ENCODE data around the gene RSU1.

RSU1 gene

DNA sequence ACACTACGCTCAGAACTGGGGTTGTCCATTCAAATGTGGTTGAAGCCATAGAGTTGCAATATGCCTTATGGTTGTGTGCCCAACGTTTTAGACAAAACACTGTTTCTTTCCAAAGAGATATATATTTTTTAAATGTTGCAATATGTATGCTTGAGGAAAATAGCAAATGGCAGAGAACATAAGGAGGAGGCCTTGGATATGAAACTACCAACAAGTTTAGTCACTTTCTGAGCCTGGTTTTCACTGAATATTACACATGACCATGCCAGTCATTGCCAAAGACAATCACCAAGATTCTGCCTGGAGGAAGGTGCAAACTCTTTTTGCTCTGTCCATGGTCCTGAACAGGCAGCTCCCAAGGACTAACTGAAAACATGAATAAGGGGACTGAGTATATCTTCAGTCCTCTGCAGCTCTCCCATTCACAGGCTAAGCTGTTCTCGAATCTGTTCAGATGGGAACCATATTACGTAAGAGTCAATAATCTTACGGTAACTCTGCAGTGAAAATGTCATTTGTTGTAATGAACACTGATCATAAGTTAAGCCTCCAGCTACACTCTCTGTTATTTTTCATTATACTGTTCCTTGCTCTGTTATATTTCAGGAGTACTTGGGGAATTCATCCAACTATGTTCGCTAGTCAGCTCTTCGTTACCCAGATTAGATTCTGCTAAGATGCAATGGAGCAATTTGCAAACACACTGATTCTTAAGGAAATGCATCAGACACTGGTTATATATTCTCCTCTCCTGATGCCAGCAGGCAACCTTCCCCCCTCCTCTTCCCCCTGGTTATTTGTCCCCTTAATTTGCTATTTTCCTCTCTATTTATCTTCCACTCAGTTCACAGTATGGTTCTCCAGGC lies 204.9 kb downstream of the RSU1 start:
- POLR2A ChIA-PET: no interaction called here
- CTCF ChIA-PET: no interaction called here
- peak; percentile 39 for DNase-seq (ENCODE audit: extremely low spot score)
- TF ChIP-seq, protein P1, sequence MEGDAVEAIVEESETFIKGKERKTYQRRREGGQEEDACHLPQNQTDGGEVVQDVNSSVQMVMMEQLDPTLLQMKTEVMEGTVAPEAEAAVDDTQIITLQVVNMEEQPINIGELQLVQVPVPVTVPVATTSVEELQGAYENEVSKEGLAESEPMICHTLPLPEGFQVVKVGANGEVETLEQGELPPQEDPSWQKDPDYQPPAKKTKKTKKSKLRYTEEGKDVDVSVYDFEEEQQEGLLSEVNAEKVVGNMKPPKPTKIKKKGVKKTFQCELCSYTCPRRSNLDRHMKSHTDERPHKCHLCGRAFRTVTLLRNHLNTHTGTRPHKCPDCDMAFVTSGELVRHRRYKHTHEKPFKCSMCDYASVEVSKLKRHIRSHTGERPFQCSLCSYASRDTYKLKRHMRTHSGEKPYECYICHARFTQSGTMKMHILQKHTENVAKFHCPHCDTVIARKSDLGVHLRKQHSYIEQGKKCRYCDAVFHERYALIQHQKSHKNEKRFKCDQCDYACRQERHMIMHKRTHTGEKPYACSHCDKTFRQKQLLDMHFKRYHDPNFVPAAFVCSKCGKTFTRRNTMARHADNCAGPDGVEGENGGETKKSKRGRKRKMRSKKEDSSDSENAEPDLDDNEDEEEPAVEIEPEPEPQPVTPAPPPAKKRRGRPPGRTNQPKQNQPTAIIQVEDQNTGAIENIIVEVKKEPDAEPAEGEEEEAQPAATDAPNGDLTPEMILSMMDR (IDR thresholded peaks at IDR 0.05; ENCODE audit: control extremely low read depth, extremely low read depth, low read depth, missing control alignments): no peak

DNA sequence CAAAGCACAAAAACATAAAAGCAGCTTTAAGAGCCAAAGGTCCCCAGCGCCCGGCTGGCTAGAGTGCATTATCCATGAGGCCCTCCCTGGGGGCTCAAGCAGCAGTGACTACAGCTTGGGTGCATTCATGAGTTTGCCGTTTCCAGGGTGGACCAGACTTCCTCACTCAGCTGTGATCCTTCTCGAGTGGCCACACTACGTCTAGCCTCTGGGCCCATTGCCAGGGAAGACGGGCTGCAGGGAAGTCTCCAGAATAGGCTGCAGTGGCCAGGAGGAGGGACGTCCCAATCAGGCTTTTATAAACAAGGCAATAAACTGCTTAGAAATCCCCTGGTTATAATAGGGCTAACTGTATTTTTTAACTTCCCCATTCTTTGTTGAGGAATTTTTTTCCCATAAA lies 206.2 kb downstream of the RSU1 start:
- ChIA-PET CTCF (no interaction called here), POLR2A (no interaction called here)
- no peak for DNase-seq (ENCODE audit: extremely low spot score)
- TF ChIP-seq, protein P1 (IDR thresholded peaks at IDR 0.05; ENCODE audit: control extremely low read depth, extremely low read depth, low read depth, missing control alignments): no peak

DNA sequence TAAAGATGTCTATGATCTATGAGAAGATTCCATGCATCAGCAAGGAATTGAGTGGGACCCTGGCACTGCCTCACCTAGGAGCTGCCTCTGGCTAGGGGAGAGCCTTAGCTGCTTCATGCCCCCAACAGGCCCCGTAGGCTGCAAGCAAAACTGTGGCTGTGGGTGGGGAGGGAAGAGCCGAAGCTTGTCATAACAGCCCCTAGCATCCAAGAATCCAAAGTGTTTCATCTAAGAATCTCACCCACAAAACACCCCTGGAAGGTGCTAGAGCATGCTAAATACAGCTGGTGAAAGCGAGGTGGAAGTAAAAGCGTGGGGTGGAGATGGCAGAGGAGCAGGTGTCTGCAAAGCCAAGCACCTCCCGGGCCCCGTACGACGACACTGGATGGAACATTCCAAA lies 208.0 kb downstream of the RSU1 start:
- POLR2A ChIA-PET: no interaction called here
- DNase-seq (ENCODE audit: extremely low spot score): no peak
- CTCF ChIA-PET: interaction anchor here (1.1 to 1.5 kb wide), 2 partner anchors 13 to 89 kb away, joined by 3 to 4 read pairs; no protein-coding TSS in a partner anchor
- TF ChIP-seq, protein P1 (IDR thresholded peaks at IDR 0.05; ENCODE audit: control extremely low read depth, extremely low read depth, low read depth, missing control alignments): no peak

DNA sequence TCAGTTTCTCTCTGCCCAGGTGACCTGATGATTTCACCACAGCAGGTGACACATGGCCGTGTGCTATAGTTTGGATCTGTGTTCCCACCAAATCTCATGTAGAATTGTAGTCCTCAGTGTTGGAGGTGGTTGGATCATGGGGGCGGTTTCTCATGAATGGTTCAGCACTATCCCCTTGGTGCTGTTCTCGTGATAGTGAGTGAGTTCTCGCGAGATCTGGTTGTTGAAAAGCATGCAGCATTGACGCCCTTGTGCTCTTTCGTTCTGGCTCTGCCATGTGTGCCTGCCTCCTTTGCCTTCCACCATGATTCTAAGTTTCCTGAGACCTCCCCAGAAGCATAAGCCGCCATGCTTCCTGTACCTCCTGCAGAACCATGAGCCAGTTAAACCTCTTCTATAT lies 210.3 kb downstream of the RSU1 start:
- TF ChIP-seq, protein P1 (IDR thresholded peaks at IDR 0.05; ENCODE audit: control extremely low read depth, extremely low read depth, low read depth, missing control alignments): no peak
- CTCF ChIA-PET: no interaction called here
- POLR2A ChIA-PET: no interaction called here
- no peak for DNase-seq (ENCODE audit: extremely low spot score)

DNA sequence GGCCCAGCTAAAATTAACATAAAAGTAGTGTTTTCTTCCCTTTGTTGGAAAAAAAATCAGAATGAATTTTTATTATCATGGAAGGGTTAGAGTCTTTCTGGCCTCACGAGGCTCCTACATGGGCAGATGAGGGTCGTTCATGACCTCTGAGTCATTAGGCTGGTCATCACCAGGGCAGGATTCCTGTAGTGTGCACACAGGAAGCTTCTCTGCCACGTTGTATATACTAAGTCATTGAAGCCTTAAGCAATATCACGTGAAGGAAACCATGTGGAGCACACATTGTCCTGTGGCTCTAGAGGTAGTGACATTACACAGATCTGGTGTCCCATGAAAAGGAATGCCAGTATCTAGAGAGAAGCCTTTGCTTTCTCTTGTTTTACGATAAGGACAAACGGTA lies 210.8 kb downstream of the RSU1 start:
- POLR2A ChIA-PET: no interaction called here
- no peak for DNase-seq (ENCODE audit: extremely low spot score)
- TF ChIP-seq, protein P1 (IDR thresholded peaks at IDR 0.05; ENCODE audit: control extremely low read depth, extremely low read depth, low read depth, missing control alignments): no peak
- CTCF ChIA-PET: interaction anchor here (1.8 kb wide), 1 partner anchor 8 kb away, joined by 3 read pairs; no protein-coding TSS in a partner anchor

DNA sequence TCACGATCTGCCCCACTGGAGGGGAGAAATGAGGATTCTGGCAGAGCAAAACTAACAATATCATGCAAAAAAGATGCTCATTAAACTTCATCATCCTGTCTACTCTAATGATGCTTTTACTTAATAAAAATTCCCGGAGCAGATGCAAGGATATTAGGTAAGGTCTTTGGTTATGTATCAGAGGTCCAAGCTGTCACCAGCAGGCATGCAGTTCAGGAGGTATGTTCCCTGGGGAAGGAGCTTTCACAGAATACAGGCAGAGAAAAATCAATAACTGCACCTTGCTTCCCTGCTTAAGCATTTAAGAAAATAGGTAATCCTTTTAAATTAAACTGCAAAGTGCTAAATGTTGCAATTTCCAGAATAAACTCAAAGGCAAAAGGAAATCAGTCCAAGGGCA lies 213.9 kb downstream of the RSU1 start:
- TF ChIP-seq, protein P1 (IDR thresholded peaks at IDR 0.05; ENCODE audit: control extremely low read depth, extremely low read depth, low read depth, missing control alignments): no peak
- DNase-seq (ENCODE audit: extremely low spot score): no peak
- CTCF ChIA-PET: interaction anchor here (1.4 to 1.5 kb wide), 2 partner anchors 13 to 24 kb away, joined by 3 to 4 read pairs; no protein-coding TSS in a partner anchor
- POLR2A ChIA-PET: no interaction called here
